Measurements from ENCODE around the gene SLC25A45. TPM values are rescaled to one million over a fixed set of nuclear protein-coding genes. Genes with fewer than 3 reads are reported as not detected.
A peak's percentile ranks its signal among the peaks of the same experiment; 100 is the strongest.

SLC25A45 gene
- total RNA-seq, 4 donors from 2014 or later = 3.9 to 6.2 (median 4.7) TPM

DNA sequence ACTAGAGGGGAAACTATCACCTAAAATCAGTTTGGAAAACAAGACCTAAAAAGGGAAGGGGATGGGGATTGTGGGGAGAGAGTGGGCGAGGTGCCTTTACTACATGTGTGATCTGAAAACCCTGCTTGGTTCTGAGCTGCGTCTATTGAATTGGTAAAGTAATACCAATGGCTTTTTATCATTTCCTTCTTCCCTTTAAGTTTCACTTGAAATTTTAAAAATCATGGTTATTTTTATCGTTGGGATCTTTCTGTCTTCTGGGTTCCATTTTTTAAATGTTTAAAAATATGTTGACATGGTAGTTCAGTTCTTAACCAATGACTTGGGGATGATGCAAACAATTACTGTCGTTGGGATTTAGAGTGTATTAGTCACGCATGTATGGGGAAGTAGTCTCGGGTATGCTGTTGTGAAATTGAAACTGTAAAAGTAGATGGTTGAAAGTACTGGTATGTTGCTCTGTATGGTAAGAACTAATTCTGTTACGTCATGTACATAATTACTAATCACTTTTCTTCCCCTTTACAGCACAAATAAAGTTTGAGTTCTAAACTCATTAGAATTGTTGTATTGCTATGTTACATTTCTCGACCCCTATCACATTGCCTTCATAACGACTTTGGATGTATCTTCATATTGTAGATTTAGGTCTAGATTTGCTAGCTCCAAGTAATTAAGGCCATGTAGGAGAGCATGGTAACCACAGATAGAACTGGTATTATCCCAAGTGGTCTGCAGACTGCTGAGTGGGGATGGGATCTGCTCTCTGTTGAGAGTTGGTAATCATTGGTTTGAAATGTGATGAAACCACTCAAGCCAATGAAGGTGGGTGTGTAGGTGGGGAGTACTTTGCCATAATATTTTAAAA, 43.8 kb upstream of the SLC25A45 start:
- Histone ChIP-seq H3K9me3 (no peaks in the 10 kb centered on the region), H3K27ac (peak overlapping the region; percentile 98), H3K27me3 (no peaks in the 10 kb centered on the region), H3K36me3 (peaks cover 11% of the 10 kb centered on the region), H3K4me1 (peaks cover 47% of the 10 kb centered on the region), H3K4me3 (peak overlapping the region; percentile 91)
- DNase-seq (ENCODE audit: low spot score in 2 of 2) = peak; percentile 36 to 70
- WGBS = 1% methylated on average over 9 of the region's 9 CpGs
- TF ChIP-seq CTCF (IDR thresholded peaks at IDR 0.05) (no peak), POLR2A (IDR thresholded peaks at IDR 0.05) (peak; percentile 6 to 25), POLR2AphosphoS5 (IDR thresholded peaks at IDR 0.05) (peak; percentile 55 to 77 (median 61))

- no peaks in the 10 kb centered on the region for H3K9me3 ChIP-seq
- H3K27ac ChIP-seq = peak overlapping the region; percentile 98
- peak; percentile 74 to 78 for DNase-seq (ENCODE audit: low spot score in 2 of 2)
- peaks cover 45% of the 10 kb centered on the region for H3K4me1 ChIP-seq
- TF ChIP-seq POLR2AphosphoS5 (IDR thresholded peaks at IDR 0.05) = peak; percentile 78 to 93 (median 83)
- TF ChIP-seq CTCF (IDR thresholded peaks at IDR 0.05) = peak in 1 of 2 donors; percentile 40
- peak; percentile 57 to 66 for TF ChIP-seq POLR2A (IDR thresholded peaks at IDR 0.05)
- no peak for TF ChIP-seq EP300 (IDR thresholded peaks at IDR 0.05)
- H3K4me3 ChIP-seq = peak overlapping the region; percentile 91
- H3K27me3 ChIP-seq = no peaks in the 10 kb centered on the region
- H3K36me3 ChIP-seq = peaks cover 11% of the 10 kb centered on the region
- WGBS = 2% methylated on average over 9 of the region's 9 CpGs
These were observed 42.9 kb upstream of the SLC25A45 start for GRCh38 chr11:65425105-65425970.

- peaks cover 11% of the 10 kb centered on the region for H3K36me3 ChIP-seq
- peak; percentile 82 to 84 for DNase-seq (ENCODE audit: low spot score in 2 of 2)
These were observed 42.0 kb upstream of the SLC25A45 start for GRCh38 chr11:65424205-65425104.

More at GRCh38 chr11:65424205-65425104, 42.0 kb upstream of the SLC25A45 start:
- Histone ChIP-seq H3K4me3 (peak overlapping the region; percentile 91), H3K27ac (peak overlapping the region; percentile 98), H3K4me1 (peaks cover 45% of the 10 kb centered on the region), H3K27me3 (no peaks in the 10 kb centered on the region), H3K9me3 (no peaks in the 10 kb centered on the region)
- TF ChIP-seq CTCF (IDR thresholded peaks at IDR 0.05) (no peak), EP300 (IDR thresholded peaks at IDR 0.05) (no peak), POLR2A (IDR thresholded peaks at IDR 0.05) (peak in 1 of 2 donors; percentile 8), POLR2AphosphoS5 (IDR thresholded peaks at IDR 0.05) (peak in 2 of 3 donors; percentile 49 to 74)
- WGBS = 3% methylated on average over 17 of the region's 18 CpGs

Measured in suprapubic skin (tissue), 4 donors.